Measurements from ENCODE around the gene IL17D. TPM values are rescaled to one million over a fixed set of nuclear protein-coding genes. Genes with fewer than 3 reads are reported as not detected.

The IL17D gene
- total RNA-seq, 1 donor, result 2.2 TPM

GRCh38 chr13:20716951-20717350 lies 13.5 kb downstream of the IL17D start:
- no peaks in the 10 kb centered on the region for H3K9me3 ChIP-seq (ENCODE audit: low read depth, low read length)
- H3K36me3 ChIP-seq (ENCODE audit: insufficient read depth, low read length), result no peaks in the 10 kb centered on the region
- no peak for TF ChIP-seq CTCF (IDR thresholded peaks at IDR 0.05; ENCODE audit: extremely low read depth, low read depth, low read length)
- no peak overlapping the region for H3K27ac ChIP-seq (ENCODE audit: low read depth, low read length)
- no peaks in the 10 kb centered on the region for H3K79me2 ChIP-seq (ENCODE audit: insufficient read depth, low read length)
- no peaks in the 10 kb centered on the region for H4K20me1 ChIP-seq (ENCODE audit: insufficient read depth, low read length)
- H3K4me2 ChIP-seq (ENCODE audit: insufficient read depth, low read length), result no peak overlapping the region
- H3K4me1 ChIP-seq (ENCODE audit: insufficient read depth, low read length), result peaks cover 34% of the 10 kb centered on the region
- H3K4me3 ChIP-seq (ENCODE audit: insufficient read depth, low read length), result no peak overlapping the region
- H3K27me3 ChIP-seq (ENCODE audit: insufficient read depth, low read length), result no peaks in the 10 kb centered on the region
- H2AFZ ChIP-seq (ENCODE audit: low read length), result no peak overlapping the region
- DNase-seq (ENCODE audit: insufficient read length, low spot score, missing footprints), result no peak

DNA sequence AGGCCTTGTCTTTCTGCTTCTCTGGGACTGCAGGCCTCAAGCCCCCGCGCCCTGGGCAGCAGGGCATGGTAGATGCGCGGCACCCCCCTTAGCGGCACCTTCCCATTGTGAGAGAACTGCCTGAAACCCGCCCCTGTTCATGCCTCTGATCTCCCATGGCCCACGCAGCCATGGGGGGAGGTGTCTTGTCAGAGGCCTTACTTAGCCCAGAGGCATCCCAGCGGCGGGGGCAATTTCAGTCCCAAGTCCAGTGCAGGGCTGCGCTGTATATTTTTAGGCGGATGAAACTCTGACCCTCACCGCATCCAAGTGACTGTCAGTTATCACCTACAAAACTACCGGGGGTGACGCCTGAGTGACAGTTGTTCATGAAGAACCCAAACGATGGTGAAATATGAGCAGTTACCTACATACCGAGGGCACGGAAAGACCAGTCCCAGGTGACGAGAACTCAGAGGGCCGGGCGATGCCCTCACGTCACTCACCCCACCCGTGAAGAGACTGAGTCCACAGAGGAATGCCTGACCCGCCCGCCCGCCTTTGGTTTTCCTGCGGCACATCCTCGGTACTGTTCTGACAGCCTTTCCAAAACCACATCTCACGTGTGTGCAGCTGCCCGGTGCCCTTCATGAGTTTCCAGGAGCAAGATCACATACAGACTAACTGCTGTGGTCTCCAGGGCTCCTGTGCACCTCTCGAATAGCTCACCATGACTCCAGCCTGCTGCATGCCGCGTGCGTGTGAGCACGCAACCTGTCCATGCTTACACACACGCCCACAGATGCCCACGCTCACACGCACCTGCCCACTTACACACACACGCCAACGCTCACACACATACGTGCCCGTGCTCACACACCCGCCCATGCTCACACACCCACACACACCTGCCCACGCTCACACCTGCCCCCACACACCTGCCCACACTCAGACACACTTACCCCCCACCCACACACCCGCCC lies 14.4 kb downstream of the IL17D start:
- H2AFZ ChIP-seq (ENCODE audit: low read length), result no peak overlapping the region
- H3K4me3 ChIP-seq (ENCODE audit: insufficient read depth, low read length), result no peak overlapping the region
- DNase-seq (ENCODE audit: insufficient read length, low spot score, missing footprints), result no peak
- H3K4me2 ChIP-seq (ENCODE audit: insufficient read depth, low read length), result no peak overlapping the region
- no peaks in the 10 kb centered on the region for H3K79me2 ChIP-seq (ENCODE audit: insufficient read depth, low read length)
- H3K9me3 ChIP-seq (ENCODE audit: low read depth, low read length), result no peaks in the 10 kb centered on the region
- TF ChIP-seq CTCF (IDR thresholded peaks at IDR 0.05; ENCODE audit: extremely low read depth, low read depth, low read length), result no peak
- H3K27ac ChIP-seq (ENCODE audit: low read depth, low read length), result no peak overlapping the region
- H3K4me1 ChIP-seq (ENCODE audit: insufficient read depth, low read length), result peaks cover 33% of the 10 kb centered on the region
- H3K36me3 ChIP-seq (ENCODE audit: insufficient read depth, low read length), result no peaks in the 10 kb centered on the region
- no peaks in the 10 kb centered on the region for H4K20me1 ChIP-seq (ENCODE audit: insufficient read depth, low read length)
- no peaks in the 10 kb centered on the region for H3K27me3 ChIP-seq (ENCODE audit: insufficient read depth, low read length)

- no peak overlapping the region for H3K4me3 ChIP-seq (ENCODE audit: insufficient read depth, low read length)
- no peak for DNase-seq (ENCODE audit: insufficient read length, low spot score, missing footprints)
- H3K9me3 ChIP-seq (ENCODE audit: low read depth, low read length), result no peaks in the 10 kb centered on the region
- peaks cover 21% of the 10 kb centered on the region for H3K4me1 ChIP-seq (ENCODE audit: insufficient read depth, low read length)
- H3K27me3 ChIP-seq (ENCODE audit: insufficient read depth, low read length), result no peaks in the 10 kb centered on the region
- no peaks in the 10 kb centered on the region for H3K36me3 ChIP-seq (ENCODE audit: insufficient read depth, low read length)
- no peak overlapping the region for H3K4me2 ChIP-seq (ENCODE audit: insufficient read depth, low read length)
- no peak overlapping the region for H3K27ac ChIP-seq (ENCODE audit: low read depth, low read length)
- no peak for TF ChIP-seq CTCF (IDR thresholded peaks at IDR 0.05; ENCODE audit: extremely low read depth, low read depth, low read length)
- no peaks in the 10 kb centered on the region for H4K20me1 ChIP-seq (ENCODE audit: insufficient read depth, low read length)
- no peaks in the 10 kb centered on the region for H3K79me2 ChIP-seq (ENCODE audit: insufficient read depth, low read length)
- no peak overlapping the region for H2AFZ ChIP-seq (ENCODE audit: low read length)
Observed at GRCh38 chr13:20718958-20719566, 15.6 kb downstream of the IL17D start.

GRCh38 chr13:20719783-20720182 lies 16.3 kb downstream of the IL17D start:
- Histone ChIP-seq H3K27me3 (ENCODE audit: insufficient read depth, low read length) (no peaks in the 10 kb centered on the region), H3K4me1 (ENCODE audit: insufficient read depth, low read length) (peaks cover 14% of the 10 kb centered on the region), H3K36me3 (ENCODE audit: insufficient read depth, low read length) (no peaks in the 10 kb centered on the region), H3K9me3 (ENCODE audit: low read depth, low read length) (no peaks in the 10 kb centered on the region), H3K4me2 (ENCODE audit: insufficient read depth, low read length) (no peak overlapping the region), H3K79me2 (ENCODE audit: insufficient read depth, low read length) (no peaks in the 10 kb centered on the region), H4K20me1 (ENCODE audit: insufficient read depth, low read length) (no peaks in the 10 kb centered on the region), H2AFZ (ENCODE audit: low read length) (no peak overlapping the region), H3K27ac (ENCODE audit: low read depth, low read length) (no peak overlapping the region), H3K4me3 (ENCODE audit: insufficient read depth, low read length) (no peak overlapping the region)
- peak; percentile 69 for DNase-seq (ENCODE audit: insufficient read length, low spot score, missing footprints)
- no peak for TF ChIP-seq CTCF (IDR thresholded peaks at IDR 0.05; ENCODE audit: extremely low read depth, low read depth, low read length)

Data from osteoblast (primary cell).